GM18508 (cell line): ENCODE data around the gene PTPRM.

Source experiments
- ATAC-seq: cut with Tn5 transposase; IDR thresholded peaks from one replicate; pipeline ENCODE4 v1.9.1; 2021; ENCODE audit warnings: moderate number of reproducible peaks; ENCODE audit not compliant: insufficient read depth, unreplicated experiment

The PTPRM gene

GRCh38 chr18:7624697-7625096, 57.6 kb downstream of the PTPRM start:
- no peak for ATAC-seq

- no peak for ATAC-seq
Observed at GRCh38 chr18:7626175-7626921, 59.2 kb downstream of the PTPRM start.

GRCh38 chr18:7626922-7627440, 59.9 kb downstream of the PTPRM start:
- ATAC-seq: no peak

GRCh38 chr18:7629416-7629815, 62.3 kb downstream of the PTPRM start:
- ATAC-seq: no peak

- no peak for ATAC-seq
Observed at GRCh38 chr18:7630731-7631442, 63.8 kb downstream of the PTPRM start.

- ATAC-seq: no peak
Observed at GRCh38 chr18:7632152-7633098, 65.3 kb downstream of the PTPRM start.

- ATAC-seq: no peak
Observed at GRCh38 chr18:7633171-7633570, 66.1 kb downstream of the PTPRM start.

- no peak for ATAC-seq
Observed at GRCh38 chr18:7635948-7636347, 68.8 kb downstream of the PTPRM start.

- ATAC-seq: no peak
Observed at GRCh38 chr18:7637269-7637668, 70.2 kb downstream of the PTPRM start.

- ATAC-seq: no peak
Observed at GRCh38 chr18:7638321-7638720, 71.2 kb downstream of the PTPRM start.

- ATAC-seq: no peak
Observed at GRCh38 chr18:7641813-7642212, 74.7 kb downstream of the PTPRM start.

GRCh38 chr18:7642331-7642890, 75.3 kb downstream of the PTPRM start:
- no peak for ATAC-seq

GRCh38 chr18:7645756-7646155, 78.6 kb downstream of the PTPRM start:
- no peak for ATAC-seq

GRCh38 chr18:7646174-7646886, 79.2 kb downstream of the PTPRM start:
- ATAC-seq: no peak

- ATAC-seq: no peak
Observed at GRCh38 chr18:7647500-7647899, 80.4 kb downstream of the PTPRM start.

GRCh38 chr18:7657050-7657449, 89.9 kb downstream of the PTPRM start:
- ATAC-seq: no peak

GRCh38 chr18:7657937-7658336, 90.8 kb downstream of the PTPRM start:
- no peak for ATAC-seq

GRCh38 chr18:7658701-7659100, 91.6 kb downstream of the PTPRM start:
- ATAC-seq: no peak

GRCh38 chr18:7661207-7661606, 94.1 kb downstream of the PTPRM start:
- no peak for ATAC-seq

GRCh38 chr18:7662866-7663265, 95.8 kb downstream of the PTPRM start:
- no peak for ATAC-seq
